Loucy (cell line): ENCODE measurements around the gene ABCC9.

Experiments
- EZH2phosphoT487 ChIP-seq: fragments of 200-600 bp; IDR thresholded peaks from 2 replicates; pipeline ENCODE4 v1.6.1; 2018; ENCODE audit warnings: antibody characterized with exemption, mild to moderate bottlenecking, moderate library complexity, borderline replicate concordance
- TF ChIP-seq, protein P1 (sequence below): fragments of 200-600 bp; sonication (generic); conservative IDR thresholded peaks from 2 replicates; pipeline ENCODE4 v1.5.1; 2014; ENCODE audit warnings: mild to moderate bottlenecking, antibody characterized with exemption, low read length

DNA sequence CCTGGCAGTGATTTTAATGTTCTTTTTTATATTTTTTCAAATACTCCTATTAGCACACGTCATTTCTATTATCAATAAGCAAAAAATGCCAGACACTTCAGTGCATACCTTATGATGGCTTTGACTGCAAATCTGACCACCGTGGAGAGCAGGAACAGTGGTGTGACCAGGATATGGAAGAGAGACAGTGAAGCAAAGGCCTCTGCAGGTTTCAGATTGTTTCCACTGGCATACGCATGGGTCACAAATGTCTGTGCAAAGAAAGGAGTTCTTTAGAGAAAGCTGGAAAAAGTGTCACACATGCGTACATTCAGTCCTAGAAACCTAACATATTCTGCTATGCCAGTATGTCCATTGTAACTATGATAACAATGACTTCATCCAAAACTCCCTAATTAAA, 47.3 kb downstream of the ABCC9 start:
- TF ChIP-seq, protein P1, sequence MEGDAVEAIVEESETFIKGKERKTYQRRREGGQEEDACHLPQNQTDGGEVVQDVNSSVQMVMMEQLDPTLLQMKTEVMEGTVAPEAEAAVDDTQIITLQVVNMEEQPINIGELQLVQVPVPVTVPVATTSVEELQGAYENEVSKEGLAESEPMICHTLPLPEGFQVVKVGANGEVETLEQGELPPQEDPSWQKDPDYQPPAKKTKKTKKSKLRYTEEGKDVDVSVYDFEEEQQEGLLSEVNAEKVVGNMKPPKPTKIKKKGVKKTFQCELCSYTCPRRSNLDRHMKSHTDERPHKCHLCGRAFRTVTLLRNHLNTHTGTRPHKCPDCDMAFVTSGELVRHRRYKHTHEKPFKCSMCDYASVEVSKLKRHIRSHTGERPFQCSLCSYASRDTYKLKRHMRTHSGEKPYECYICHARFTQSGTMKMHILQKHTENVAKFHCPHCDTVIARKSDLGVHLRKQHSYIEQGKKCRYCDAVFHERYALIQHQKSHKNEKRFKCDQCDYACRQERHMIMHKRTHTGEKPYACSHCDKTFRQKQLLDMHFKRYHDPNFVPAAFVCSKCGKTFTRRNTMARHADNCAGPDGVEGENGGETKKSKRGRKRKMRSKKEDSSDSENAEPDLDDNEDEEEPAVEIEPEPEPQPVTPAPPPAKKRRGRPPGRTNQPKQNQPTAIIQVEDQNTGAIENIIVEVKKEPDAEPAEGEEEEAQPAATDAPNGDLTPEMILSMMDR, result no peak
- no peak for TF ChIP-seq EZH2phosphoT487
